Fibroblast of upper back skin (primary cell): Measurements from ENCODE around the gene RHCG.

ENCODE experiments used
- DNase-seq: peaks from one replicate; pipeline ENCODE4 v3.0.0-alpha.2; 2013

The RHCG gene

GRCh38 chr15:89502867-89503595 is 6.6 kb upstream of the RHCG start:
- no peak for DNase-seq

GRCh38 chr15:89501646-89502045 is 5.3 kb upstream of the RHCG start:
- no peak for DNase-seq

GRCh38 chr15:89500397-89501270 is 4.3 kb upstream of the RHCG start:
- no peak for DNase-seq

- DNase-seq = no peak
These were observed 2.8 kb upstream of the RHCG start for GRCh38 chr15:89499156-89499555.

- no peak for DNase-seq
These were observed 2.2 kb upstream of the RHCG start for GRCh38 chr15:89498574-89498906.

GRCh38 chr15:89497231-89497630 is 848 bp upstream of the RHCG start:
- DNase-seq = no peak

- no peak for DNase-seq
These were observed 691 bp downstream of the RHCG start for GRCh38 chr15:89495638-89496145.

- no peak for DNase-seq
These were observed 1.3 kb downstream of the RHCG start for GRCh38 chr15:89494941-89495637.

- no peak for DNase-seq
These were observed 2.4 kb downstream of the RHCG start for GRCh38 chr15:89494031-89494430.

- no peak for DNase-seq
These were observed 3.3 kb downstream of the RHCG start for GRCh38 chr15:89492934-89493631.

- no peak for DNase-seq
These were observed 4.2 kb downstream of the RHCG start for GRCh38 chr15:89492111-89492641.

GRCh38 chr15:89490814-89491315 is 5.5 kb downstream of the RHCG start:
- no peak for DNase-seq

GRCh38 chr15:89490081-89490813 is 6.1 kb downstream of the RHCG start:
- DNase-seq = no peak

- DNase-seq = no peak
These were observed 7.0 kb downstream of the RHCG start for GRCh38 chr15:89489376-89489775.

- DNase-seq = no peak
These were observed 8.6 kb downstream of the RHCG start for GRCh38 chr15:89487791-89488190.

- no peak for DNase-seq
These were observed 9.7 kb downstream of the RHCG start for GRCh38 chr15:89486726-89487050.

- no peak for DNase-seq
These were observed 13.3 kb downstream of the RHCG start for GRCh38 chr15:89483079-89483478.

- DNase-seq = no peak
These were observed 14.2 kb downstream of the RHCG start for GRCh38 chr15:89482139-89482538.

GRCh38 chr15:89480505-89480904 is 15.9 kb downstream of the RHCG start:
- DNase-seq = no peak

GRCh38 chr15:89479173-89479572 is 17.2 kb downstream of the RHCG start:
- no peak for DNase-seq

GRCh38 chr15:89477411-89478242 is 18.8 kb downstream of the RHCG start:
- no peak for DNase-seq
